NCI-H187 treated with DMSO at 0.1 percent for 48 hours (cell line): ENCODE results near the gene MAN1C1.
"Not testable (repeated sequence)": the region's sequence is repeated elsewhere in the genome, so short reads cannot be mapped to it uniquely, and the experiment has no call there.

Source experiments
- DNase-seq: peaks from one replicate; lab custom pipeline; 2025; lab: John Stamatoyannopoulos, UW

MAN1C1 gene

GRCh38 chr1:25583519-25584370 lies 32.8 kb upstream of the MAN1C1 start:
- DNase-seq: no peak

GRCh38 chr1:25586181-25586588 lies 30.4 kb upstream of the MAN1C1 start:
- no peak for DNase-seq

GRCh38 chr1:25587290-25587689 lies 29.3 kb upstream of the MAN1C1 start:
- no peak for DNase-seq

- DNase-seq: not testable (repeated sequence)
Observed at GRCh38 chr1:25588224-25588623, 28.4 kb upstream of the MAN1C1 start.

GRCh38 chr1:25588786-25589185 lies 27.8 kb upstream of the MAN1C1 start:
- not testable (repeated sequence) for DNase-seq

- DNase-seq: no peak
Observed at GRCh38 chr1:25590096-25590824, 26.3 kb upstream of the MAN1C1 start.

GRCh38 chr1:25593861-25594260 lies 22.7 kb upstream of the MAN1C1 start:
- DNase-seq: no peak

- no peak for DNase-seq
Observed at GRCh38 chr1:25594971-25595370, 21.6 kb upstream of the MAN1C1 start.

GRCh38 chr1:25596641-25597040 lies 19.9 kb upstream of the MAN1C1 start:
- DNase-seq: not testable (repeated sequence)

- DNase-seq: no peak
Observed at GRCh38 chr1:25598879-25599278, 17.7 kb upstream of the MAN1C1 start.

GRCh38 chr1:25599969-25600610 lies 16.5 kb upstream of the MAN1C1 start:
- no peak for DNase-seq

- DNase-seq: not testable (repeated sequence)
Observed at GRCh38 chr1:25600971-25601699, 15.5 kb upstream of the MAN1C1 start.

GRCh38 chr1:25603779-25604538 lies 12.6 kb upstream of the MAN1C1 start:
- DNase-seq: not testable (repeated sequence)

GRCh38 chr1:25607123-25607522 lies 9.5 kb upstream of the MAN1C1 start:
- DNase-seq: no peak

GRCh38 chr1:25608488-25609178 lies 8.0 kb upstream of the MAN1C1 start:
- DNase-seq: peak; percentile 24

GRCh38 chr1:25609921-25610320 lies 6.7 kb upstream of the MAN1C1 start:
- DNase-seq: no peak

GRCh38 chr1:25610822-25611630 lies 5.6 kb upstream of the MAN1C1 start:
- no peak for DNase-seq

GRCh38 chr1:25611843-25612242 lies 4.7 kb upstream of the MAN1C1 start:
- DNase-seq: no peak

GRCh38 chr1:25612421-25612820 lies 4.2 kb upstream of the MAN1C1 start:
- no peak for DNase-seq

GRCh38 chr1:25613091-25613490 lies 3.5 kb upstream of the MAN1C1 start:
- no peak for DNase-seq
